DOHH2 (cell line): ENCODE results near the gene SLC25A6.
"Not testable (repeated sequence)": the region's sequence is repeated elsewhere in the genome, so short reads cannot be mapped to it uniquely, and the experiment has no call there.

Source experiments
- H3F3A ChIP-seq: fragments of 200-600 bp; sonication (generic), shearing (Covaris generic); 2 replicates; pipeline ENCODE4 v1.6.0; 2016; ENCODE audit warnings: antibody characterized with exemption, mild to moderate bottlenecking; ENCODE audit not compliant: control insufficient read depth, insufficient read depth
- H3K27ac ChIP-seq: fragments of 200-600 bp; sonication (generic); 2 replicates; pipeline ENCODE4 v1.5.1; 2014; ENCODE audit warnings: low read depth, mild to moderate bottlenecking, low read length, moderate library complexity
- H3K27me3 ChIP-seq: fragments of 200-600 bp; sonication (generic); 2 replicates; pipeline ENCODE4 v1.6.1; 2014; ENCODE audit warnings: mild to moderate bottlenecking, low read length, mixed read lengths; ENCODE audit not compliant: control insufficient read depth
- H3K36me3 ChIP-seq: fragments of 200-600 bp; sonication (generic); 2 replicates; pipeline ENCODE4 v1.6.1; 2014; ENCODE audit warnings: mild to moderate bottlenecking, low read length, moderate library complexity, mixed read lengths; ENCODE audit not compliant: control insufficient read depth
- H3K4me1 ChIP-seq: fragments of 200-600 bp; sonication (generic); 2 replicates; pipeline ENCODE4 v1.6.1; 2014; ENCODE audit warnings: mild to moderate bottlenecking, low read length, mixed read lengths; ENCODE audit not compliant: control insufficient read depth
- H3K4me2 ChIP-seq: fragments of 200-600 bp; sonication (generic); 2 replicates; pipeline ENCODE4 v1.6.0; 2014; ENCODE audit warnings: mild to moderate bottlenecking, low read length, moderate library complexity
- H3K4me3 ChIP-seq: fragments of 200-600 bp; sonication (generic); 2 replicates; pipeline ENCODE4 v1.5.1; 2014; ENCODE audit warnings: mild to moderate bottlenecking, low read length, mixed read lengths
- H3K79me2 ChIP-seq: fragments of 200-600 bp; sonication (generic); 2 replicates; pipeline ENCODE4 v1.6.1; 2014; ENCODE audit warnings: mild to moderate bottlenecking, low read length, mixed read lengths; ENCODE audit not compliant: control insufficient read depth
- H3K9me2 ChIP-seq: fragments of 200-600 bp; sonication (generic); replicated peaks from 2 replicates; pipeline ENCODE4 v1.6.1; 2014; ENCODE audit warnings: mild to moderate bottlenecking, low read length, mixed read lengths; ENCODE audit not compliant: control insufficient read depth
- H3K9me3 ChIP-seq: fragments of 200-600 bp; sonication (generic); 2 replicates; pipeline ENCODE4 v1.6.1; 2014; ENCODE audit warnings: antibody characterized with exemption, low read length, mixed read lengths; ENCODE audit not compliant: control insufficient read depth, insufficient read depth
- H4K20me1 ChIP-seq: fragments of 200-600 bp; sonication (generic); 2 replicates; pipeline ENCODE4 v1.6.0; 2014; ENCODE audit warnings: low read depth, mild to moderate bottlenecking, antibody characterized with exemption, low read length, moderate library complexity; ENCODE audit not compliant: control insufficient read depth, insufficient read depth
- CTCF ChIP-seq: fragments of 200-600 bp; sonication (generic); IDR thresholded peaks from one replicate; pipeline ENCODE4 v1.5.1; 2014; ENCODE audit warnings: antibody characterized with exemption, mild to moderate bottlenecking, low read depth, low read length; ENCODE audit not compliant: poor library complexity, severe bottlenecking
- EZH2phosphoT487 ChIP-seq: fragments of 200-600 bp; sonication (generic); IDR thresholded peaks from 2 replicates; pipeline ENCODE4 v1.6.1; 2017; ENCODE audit warnings: borderline replicate concordance, mild to moderate bottlenecking, antibody characterized with exemption, low read length, moderate library complexity, mixed read lengths

The SLC25A6 gene

GRCh38 chrX:1378306-1378759 is 13.6 kb downstream of the SLC25A6 start:
- Histone ChIP-seq H3K4me2 (no peak overlapping the region), H3K4me3 (no peak overlapping the region), H4K20me1 (no peaks in the 10 kb centered on the region), H3K79me2 (no peaks in the 10 kb centered on the region), H3K27me3 (no peaks in the 10 kb centered on the region), H3F3A (peaks cover 15% of the 10 kb centered on the region; the same call in 1 of the 2 replicates), H3K27ac (no peak overlapping the region), H3K36me3 (peaks cover 2% of the 10 kb centered on the region), H3K9me2 (no peaks in the 10 kb centered on the region), H3K4me1 (peaks cover 6% of the 10 kb centered on the region), H3K9me3 (no peaks in the 10 kb centered on the region)
- no peak for TF ChIP-seq CTCF
- no peak for TF ChIP-seq EZH2phosphoT487

GRCh38 chrX:1368385-1368698 is 23.6 kb downstream of the SLC25A6 start:
- no peak overlapping the region for H3K4me2 ChIP-seq
- no peaks in the 10 kb centered on the region for H3K36me3 ChIP-seq
- H3F3A ChIP-seq, result no peaks in the 10 kb centered on the region
- no peaks in the 10 kb centered on the region for H3K79me2 ChIP-seq
- H3K27ac ChIP-seq, result no peak overlapping the region
- H3K27me3 ChIP-seq, result no peaks in the 10 kb centered on the region
- TF ChIP-seq CTCF (no peak), EZH2phosphoT487 (no peak)
- H4K20me1 ChIP-seq, result no peaks in the 10 kb centered on the region
- H3K9me2 ChIP-seq, result no peaks in the 10 kb centered on the region
- no peaks in the 10 kb centered on the region for H3K9me3 ChIP-seq
- H3K4me1 ChIP-seq, result no peaks in the 10 kb centered on the region
- H3K4me3 ChIP-seq, result no peak overlapping the region

GRCh38 chrX:1366363-1366762 is 25.6 kb downstream of the SLC25A6 start:
- not testable (repeated sequence) for H3K9me2 ChIP-seq, H3K27ac ChIP-seq, H3K79me2 ChIP-seq, H3K4me2 ChIP-seq, H3K27me3 ChIP-seq, H3K4me1 ChIP-seq, H4K20me1 ChIP-seq, H3F3A ChIP-seq, H3K36me3 ChIP-seq, H3K4me3 ChIP-seq, H3K9me3 ChIP-seq

- no peaks in the 10 kb centered on the region for H3K9me3 ChIP-seq
- H3F3A ChIP-seq, result no peaks in the 10 kb centered on the region; the same call in 1 of the 2 replicates
- no peak for TF ChIP-seq EZH2phosphoT487
- no peak for TF ChIP-seq CTCF
- H3K4me2 ChIP-seq, result no peak overlapping the region
- H3K4me3 ChIP-seq, result no peak overlapping the region
- no peaks in the 10 kb centered on the region for H4K20me1 ChIP-seq
- H3K27me3 ChIP-seq, result no peaks in the 10 kb centered on the region
- no peaks in the 10 kb centered on the region for H3K9me2 ChIP-seq
- H3K36me3 ChIP-seq, result no peaks in the 10 kb centered on the region
- H3K79me2 ChIP-seq, result no peaks in the 10 kb centered on the region
- no peak overlapping the region for H3K27ac ChIP-seq
- H3K4me1 ChIP-seq, result no peaks in the 10 kb centered on the region
Observed at GRCh38 chrX:1361910-1362309, 30.0 kb downstream of the SLC25A6 start.
